HG03066 (cell line): ENCODE measurements around the gene MTNR1A.

Experiments used
- ATAC-seq: cut with Tn5 transposase; IDR thresholded peaks from one replicate; pipeline ENCODE4 v1.9.1; 2021; ENCODE audit warnings: low read depth; ENCODE audit not compliant: unreplicated experiment

MTNR1A gene

GRCh38 chr4:186497043-186497442 lies 58.3 kb downstream of the MTNR1A start:
- no peak for ATAC-seq

- no peak for ATAC-seq
Measured at GRCh38 chr4:186494496-186494895, 60.9 kb downstream of the MTNR1A start.

GRCh38 chr4:186487726-186488125 lies 67.6 kb downstream of the MTNR1A start:
- no peak for ATAC-seq

- ATAC-seq: no peak
Measured at GRCh38 chr4:186486172-186486571, 69.2 kb downstream of the MTNR1A start.

- no peak for ATAC-seq
Measured at GRCh38 chr4:186485561-186486062, 69.8 kb downstream of the MTNR1A start.

GRCh38 chr4:186485150-186485549 lies 70.2 kb downstream of the MTNR1A start:
- ATAC-seq: no peak

GRCh38 chr4:186483656-186484055 lies 71.7 kb downstream of the MTNR1A start:
- no peak for ATAC-seq
